Femur (tissue), 1 donor: ENCODE data around the gene OR8D4.
"Not testable (repeated sequence)": the region's sequence is repeated elsewhere in the genome, so short reads cannot be mapped to it uniquely, and the experiment has no call there.

Experiments
- DNase-seq: peaks from one replicate; pipeline ENCODE4 v3.0.0-alpha.2; 2017

The OR8D4 gene

DNA sequence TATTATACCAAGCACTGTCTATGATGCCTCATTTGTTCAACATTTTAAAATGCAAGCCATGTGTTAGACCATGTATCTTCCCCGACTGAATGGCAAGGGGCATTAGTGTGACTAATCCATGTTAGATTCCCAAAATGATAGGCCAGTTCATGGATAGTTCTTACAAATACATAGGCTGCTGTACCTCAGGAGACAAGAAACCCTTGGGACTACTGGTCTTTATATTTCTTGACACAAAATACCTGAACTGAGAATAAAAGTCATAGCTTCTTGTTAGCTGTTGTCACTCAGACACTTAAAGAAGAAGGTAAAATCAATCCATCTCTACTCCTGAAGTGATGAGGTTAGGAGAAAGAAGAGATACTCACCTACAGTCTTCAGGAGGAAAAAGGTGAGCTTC is at the start of gene OR8D4:
OR8D4 (plus strand) TSS at position 301 of the 400 bp plus-strand sequence. CDS start 4,265 bp downstream, outside the sequence.
- no peak for DNase-seq

DNA sequence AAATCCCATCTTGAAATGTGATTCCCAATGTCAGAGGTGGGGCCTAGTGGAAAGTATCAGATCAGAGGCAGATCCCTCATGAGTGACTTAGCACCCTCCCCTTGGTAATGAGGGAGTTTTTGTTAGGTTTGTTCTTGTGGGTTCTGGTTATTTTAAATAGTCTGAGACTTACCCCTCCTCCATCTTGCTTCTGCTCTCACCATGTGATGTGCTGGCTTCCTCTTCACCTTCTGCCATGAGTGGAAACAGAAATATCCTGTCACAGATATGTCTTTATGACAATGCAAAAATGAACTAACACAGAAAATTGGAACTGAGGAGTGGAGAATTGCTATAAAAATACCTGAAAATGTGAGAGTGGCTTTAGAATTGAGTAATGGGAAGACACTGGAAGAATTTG is 49.6 kb upstream of the OR8D4 start:
- no peak for DNase-seq

DNA sequence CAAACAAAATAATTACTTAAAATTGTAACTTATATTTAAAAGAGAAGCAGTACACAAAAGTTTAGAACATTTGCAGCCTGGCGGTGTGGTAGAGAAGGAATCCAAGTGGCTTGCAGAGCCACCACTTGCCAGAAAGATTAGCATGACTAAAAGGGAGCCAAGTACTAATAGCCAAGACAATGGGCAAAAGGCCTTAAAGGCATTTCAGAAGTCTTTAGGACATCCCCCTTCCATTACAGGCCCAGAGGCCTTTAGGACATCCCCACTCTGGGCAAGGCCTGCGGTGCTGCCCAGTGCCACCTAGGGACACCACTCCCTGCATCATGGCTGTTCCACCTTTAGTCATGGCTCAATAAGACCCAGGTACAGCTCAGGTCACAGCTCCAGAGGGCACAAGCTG is 48.9 kb upstream of the OR8D4 start:
- no peak for DNase-seq

DNA sequence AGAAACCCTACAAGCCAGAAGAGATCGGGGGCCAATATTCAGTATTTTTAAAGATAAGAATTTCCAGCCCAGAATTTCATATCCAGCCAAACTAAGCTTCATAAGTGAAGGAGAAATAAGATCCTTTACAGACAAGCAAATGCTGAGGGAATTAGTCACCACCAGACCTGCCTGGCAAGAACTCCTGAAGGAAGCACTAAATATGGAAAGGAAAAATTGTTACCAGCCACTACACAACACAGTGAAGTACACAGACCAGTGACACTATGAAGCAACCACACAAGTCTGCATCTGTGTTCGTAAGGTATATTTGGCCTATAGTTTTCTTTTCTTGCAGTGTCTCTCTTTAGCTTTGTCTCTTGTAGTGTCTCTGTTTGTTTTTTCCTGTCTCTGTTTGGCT is 45.5 kb upstream of the OR8D4 start:
- DNase-seq, result no peak

DNA sequence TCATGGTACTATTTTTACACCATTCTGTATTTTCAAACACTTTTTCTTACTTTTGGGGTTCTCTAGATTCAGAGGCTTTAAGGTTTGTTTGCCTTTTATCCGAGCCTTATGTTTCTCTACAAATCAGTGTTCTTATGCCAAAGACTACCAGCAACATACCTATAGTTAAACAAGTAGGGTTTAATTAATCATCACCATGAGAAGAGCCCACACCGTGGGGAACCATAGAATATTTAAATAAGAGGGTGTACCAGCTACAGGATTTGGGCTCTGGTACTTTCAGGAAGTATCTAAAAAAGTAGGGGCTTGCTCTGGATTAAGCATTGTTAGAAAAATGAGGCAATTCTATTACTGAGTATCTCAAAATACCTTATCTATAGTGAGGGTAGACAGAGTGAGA is 42.2 kb upstream of the OR8D4 start:
- DNase-seq, result no peak

DNA sequence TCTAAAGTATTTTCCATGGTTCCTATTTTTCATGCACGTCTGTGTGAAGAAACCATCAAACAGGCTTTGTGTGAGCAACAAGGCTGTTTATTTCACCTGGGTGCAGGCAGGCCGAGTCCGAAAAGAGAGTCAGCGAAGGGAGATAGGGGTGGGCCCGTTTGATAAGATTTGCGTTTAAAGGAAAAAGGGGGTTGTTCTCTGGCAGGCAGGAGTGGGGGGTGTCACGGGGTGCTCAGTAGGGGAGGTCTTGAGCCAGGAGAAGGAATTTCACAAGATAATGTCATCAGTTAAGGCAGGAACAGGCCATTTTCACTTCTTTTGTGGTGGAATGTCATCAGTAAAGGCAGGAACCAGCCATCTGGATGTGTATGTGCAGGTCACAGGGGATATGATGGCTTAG is 36.7 kb upstream of the OR8D4 start:
- not testable (repeated sequence) for DNase-seq

DNA sequence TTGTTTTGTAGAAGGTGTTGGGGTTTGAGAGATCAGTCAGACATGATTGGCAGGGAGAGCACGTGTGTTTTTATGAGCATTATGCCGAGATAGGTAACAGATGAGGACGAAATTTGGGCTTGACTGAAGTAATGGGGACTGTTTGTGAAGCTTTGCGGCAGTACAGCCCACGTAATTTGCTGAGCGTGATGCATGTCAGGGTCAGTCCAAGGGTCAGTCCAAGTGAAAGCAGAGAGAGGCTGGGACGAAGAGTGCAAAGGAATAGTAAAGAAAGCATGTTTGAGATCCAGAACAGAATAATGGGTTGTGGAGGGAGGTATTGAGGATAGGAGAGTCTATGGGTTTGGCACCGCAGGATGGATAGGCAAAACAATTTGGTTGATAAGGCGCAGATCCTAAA is 34.2 kb upstream of the OR8D4 start:
- not testable (repeated sequence) for DNase-seq

DNA sequence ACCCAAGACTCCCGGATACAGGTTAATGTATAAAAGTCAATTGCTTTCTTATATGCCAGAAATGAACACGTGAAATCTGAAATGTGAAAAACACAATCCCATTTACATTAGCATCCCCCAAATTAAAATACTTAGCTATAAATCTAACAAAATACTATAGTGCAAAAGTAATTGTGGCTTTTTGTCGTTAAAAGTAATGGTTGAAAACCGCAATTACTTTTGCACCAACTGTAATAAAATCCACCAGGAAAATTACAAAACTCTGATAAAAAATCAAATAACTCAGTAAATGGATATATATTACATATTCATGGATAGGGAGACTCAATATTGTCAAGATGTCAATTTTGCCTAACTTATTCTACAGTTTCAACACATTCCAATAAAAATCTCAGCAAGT is 21.1 kb upstream of the OR8D4 start:
- DNase-seq, result no peak

DNA sequence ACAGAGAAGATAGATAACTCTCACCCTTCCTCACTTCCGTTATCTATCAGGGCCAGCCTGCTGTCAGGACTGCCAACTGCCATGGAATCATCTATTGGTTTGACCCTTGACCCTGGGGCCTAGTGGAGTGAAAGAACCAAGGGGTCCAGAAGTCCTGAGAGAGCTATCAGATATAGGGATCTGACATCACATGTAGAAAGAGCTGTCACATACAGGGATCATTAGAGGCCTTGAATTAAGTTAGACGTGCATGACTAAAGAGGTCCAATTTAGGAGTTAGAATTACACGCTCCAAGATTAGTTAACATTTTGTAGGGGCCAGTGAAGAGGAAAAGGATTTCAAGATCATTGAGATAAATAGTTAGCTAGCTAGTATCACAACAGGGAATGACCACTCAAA is 16.4 kb upstream of the OR8D4 start, which contains the start of gene TMEM225:
TMEM225 (minus strand) TSS at position 101 of the 400 bp plus-strand sequence. CDS start 245 bp downstream, outside the sequence.
- DNase-seq, result no peak

DNA sequence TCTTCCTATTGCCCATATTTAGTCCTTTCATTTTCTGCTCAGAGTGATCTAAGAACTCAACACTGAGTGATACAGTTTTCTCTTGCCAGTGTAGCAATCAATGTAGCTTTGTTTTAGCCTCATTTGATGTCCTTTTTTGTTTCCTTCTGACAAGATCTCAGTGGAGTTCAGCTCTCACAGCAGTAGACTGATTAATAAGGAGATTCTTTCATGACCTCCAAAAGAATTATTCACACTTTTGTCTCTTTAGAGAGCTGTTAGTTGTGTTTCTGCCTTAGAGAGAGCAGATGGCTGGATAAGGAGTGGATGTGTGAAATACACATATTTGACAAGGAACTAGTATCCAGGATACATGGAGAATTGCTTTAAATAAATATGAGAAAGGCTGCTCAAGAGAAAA is 9.9 kb upstream of the OR8D4 start:
- DNase-seq, result no peak

DNA sequence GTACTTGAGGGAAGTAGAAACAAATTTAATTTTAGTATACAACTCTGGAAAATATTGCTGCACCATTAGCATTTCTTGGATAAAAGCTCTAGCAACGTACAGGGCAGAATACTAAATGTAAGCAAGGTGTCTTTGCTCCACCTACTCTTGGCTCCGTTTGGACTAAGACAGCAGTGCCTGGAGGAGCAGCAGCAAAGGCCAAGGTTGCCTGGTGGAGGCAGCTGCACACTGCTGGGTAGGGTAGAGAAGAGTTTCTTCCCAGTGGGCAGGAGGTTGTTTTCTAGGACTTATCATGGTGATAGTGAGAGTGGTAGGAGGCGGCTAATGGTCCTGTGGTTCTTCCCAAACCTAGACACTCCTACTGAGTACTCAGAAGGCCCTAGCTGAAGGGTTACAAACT is 2.2 kb upstream of the OR8D4 start:
- no peak for DNase-seq

DNA sequence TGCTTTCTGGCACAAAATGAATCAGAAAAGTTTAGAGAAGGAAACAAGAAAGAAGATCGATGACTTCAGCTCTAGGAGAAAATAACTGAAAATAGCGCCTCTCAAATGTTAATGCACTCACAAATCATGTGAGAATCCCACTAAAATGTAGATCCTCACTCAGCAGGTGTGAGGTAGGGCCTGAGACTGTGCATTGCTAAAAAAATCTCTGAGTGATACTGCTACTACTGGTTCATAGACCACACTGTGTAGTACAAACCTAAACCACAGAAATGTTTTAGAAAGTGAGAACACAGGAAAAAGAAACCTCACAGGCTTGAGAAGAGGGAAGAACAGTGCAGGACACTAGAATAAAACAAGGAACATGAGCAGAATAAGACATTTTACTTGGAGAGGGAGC is 2.0 kb downstream of the OR8D4 start:
- no peak for DNase-seq

DNA sequence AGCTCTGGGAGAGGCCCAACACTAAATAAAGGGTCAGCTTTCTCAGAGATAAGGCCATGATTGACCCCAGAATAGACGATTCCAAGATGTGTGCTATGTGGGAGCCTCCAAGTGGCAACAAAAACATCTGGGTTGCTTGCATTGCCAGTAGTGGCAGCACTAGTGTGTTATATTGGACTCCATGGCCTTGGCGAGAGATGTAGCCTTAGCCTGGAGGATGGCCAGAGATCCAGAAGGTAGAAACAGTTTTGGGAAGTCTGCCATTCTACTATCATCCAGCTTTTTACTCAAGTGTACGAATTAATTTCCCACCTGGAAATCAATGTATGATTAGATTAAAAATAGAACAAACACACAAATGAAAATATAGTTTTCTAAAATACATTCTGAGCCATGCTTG is 3.0 kb downstream of the OR8D4 start:
- no peak for DNase-seq

DNA sequence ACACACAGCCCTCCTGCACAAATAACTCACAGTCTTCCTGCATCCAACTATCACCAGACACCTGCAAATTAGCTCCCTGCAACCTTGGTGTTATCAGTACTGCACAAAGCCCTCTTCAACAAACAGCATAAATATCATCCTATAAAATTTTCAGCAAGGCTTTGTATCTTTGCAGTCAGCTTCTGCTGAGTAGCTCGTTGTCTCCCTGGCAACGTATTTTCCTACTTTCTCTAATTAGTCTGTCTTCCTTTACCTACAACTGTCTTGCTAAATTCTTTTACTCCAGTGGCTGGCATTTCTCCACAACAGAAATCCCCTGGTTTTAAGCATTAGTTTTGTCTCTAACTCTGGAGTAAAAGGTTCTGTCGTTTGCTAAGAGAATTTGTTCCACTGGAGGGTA is 3.9 kb downstream of the OR8D4 start:
- DNase-seq, result no peak

DNA sequence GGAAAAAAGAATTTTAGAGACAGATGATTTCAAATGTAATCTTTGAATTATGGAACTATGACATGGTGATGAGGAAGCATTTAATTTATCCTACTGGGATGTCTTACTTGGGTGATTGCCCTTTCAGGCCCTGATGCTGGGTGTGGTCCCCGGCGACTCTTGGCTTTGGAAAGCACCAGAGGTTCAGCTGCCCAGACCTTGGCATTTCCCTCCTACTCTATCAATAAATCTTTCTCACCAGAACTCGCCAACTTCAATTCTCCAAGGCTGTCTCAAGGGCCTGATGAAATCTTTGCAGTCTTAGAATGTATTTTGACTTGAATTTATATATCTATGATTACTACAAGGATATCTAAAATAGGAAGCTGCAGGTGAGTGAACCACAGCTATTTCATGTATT is 19.0 kb downstream of the OR8D4 start:
- no peak for DNase-seq

DNA sequence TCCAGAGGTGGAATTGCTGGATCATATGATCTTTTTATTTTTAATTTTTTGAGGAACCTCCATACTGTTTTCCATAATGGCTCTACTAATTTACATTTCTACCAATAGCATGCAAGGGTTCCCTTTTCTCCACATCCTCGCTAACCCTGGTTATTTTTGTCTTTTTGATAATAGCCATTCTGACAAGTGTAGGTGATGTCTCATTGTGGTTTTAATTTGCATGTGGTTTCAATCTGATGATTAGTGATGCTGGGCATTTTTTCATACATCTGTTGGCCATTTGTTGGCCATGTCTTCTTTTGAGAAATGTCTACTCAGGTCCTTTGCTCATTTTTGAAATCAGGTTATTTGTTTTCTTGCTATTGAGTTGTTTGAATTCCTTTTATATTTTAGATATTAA is 22.1 kb downstream of the OR8D4 start:
- DNase-seq, result no peak

DNA sequence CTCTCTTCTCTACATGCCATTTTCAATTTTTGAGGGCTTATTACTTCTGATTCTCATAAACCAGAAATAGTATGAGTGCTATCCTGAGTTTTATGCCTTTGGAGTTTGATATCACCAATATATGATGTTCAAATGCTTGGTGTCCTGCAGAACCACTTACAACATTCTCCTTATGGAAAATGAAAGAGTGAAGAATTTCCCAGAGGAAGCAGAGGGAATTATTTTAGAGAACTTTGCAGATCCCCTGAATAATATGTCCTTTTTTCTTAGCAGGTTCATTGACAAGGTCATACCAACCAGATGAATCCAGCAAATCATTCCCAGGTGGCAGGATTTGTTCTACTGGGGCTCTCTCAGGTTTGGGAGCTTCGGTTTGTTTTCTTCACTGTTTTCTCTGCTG is 37.4 kb downstream of the OR8D4 start, which contains the start of gene OR4D5:
OR4D5 (plus strand) TSS at position 301 of the 400 bp plus-strand sequence; CDS start at position 301, 0 bp downstream.
- DNase-seq, result no peak

DNA sequence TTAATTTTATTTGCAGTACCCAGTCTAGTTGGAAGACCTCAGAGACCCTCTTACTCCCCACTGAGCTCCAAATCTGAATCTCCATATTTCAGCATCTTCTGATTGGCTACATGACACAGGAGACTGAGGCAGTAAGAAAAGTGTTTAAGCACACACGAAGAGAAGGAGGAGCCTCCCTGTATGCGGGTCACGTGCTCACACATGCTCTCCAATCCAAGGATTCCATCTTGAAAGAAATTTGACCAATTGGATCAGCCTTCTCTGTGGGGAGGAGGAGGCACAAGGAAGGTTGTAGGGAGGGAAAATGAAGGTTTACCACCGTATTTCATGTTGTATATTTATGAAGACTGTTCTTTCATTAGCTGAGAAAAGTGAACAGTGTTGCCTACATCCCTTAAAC is 40.4 kb downstream of the OR8D4 start:
- DNase-seq, result no peak

DNA sequence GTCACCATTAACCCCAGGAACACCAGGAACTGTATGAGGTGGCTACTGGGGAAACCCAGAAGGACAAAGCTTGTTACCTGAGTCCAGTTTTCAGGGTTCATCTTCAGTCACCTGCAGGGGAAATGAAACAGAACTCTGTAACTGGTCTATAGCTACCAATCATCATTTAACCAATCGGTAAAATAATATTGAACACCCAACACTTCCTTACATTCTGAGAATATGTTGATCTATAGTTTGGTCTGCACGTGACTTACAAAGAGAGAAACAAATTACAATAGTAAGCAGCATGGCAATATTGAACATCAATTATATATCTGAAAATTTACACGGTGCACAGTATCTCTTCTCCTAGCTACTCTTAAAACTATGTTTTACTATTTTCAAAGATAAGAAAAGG is 41.8 kb downstream of the OR8D4 start, which contains the start of gene OR6T1:
OR6T1 (minus strand) TSS at position 101 of the 400 bp plus-strand sequence; CDS start at position 101, 0 bp downstream.
- no peak for DNase-seq

DNA sequence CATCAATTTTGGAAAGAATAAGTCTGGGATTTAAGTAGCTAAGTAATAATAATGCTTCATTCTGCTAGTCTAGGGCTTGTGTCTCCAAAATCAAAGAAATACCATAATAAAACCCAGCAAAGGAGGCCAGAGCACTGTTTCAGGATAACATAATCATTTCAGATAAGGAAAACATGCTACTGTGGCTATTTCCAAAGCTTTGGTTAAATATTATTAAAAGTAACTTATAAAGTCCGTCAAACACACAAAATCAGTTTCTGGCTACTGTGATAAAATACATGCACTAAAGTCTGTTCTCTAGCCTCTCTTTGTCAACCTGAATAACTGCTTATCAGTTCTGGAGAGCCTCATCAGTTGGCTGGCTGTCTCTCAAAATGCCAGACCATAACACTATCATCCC is 43.2 kb downstream of the OR8D4 start:
- no peak for DNase-seq

DNA sequence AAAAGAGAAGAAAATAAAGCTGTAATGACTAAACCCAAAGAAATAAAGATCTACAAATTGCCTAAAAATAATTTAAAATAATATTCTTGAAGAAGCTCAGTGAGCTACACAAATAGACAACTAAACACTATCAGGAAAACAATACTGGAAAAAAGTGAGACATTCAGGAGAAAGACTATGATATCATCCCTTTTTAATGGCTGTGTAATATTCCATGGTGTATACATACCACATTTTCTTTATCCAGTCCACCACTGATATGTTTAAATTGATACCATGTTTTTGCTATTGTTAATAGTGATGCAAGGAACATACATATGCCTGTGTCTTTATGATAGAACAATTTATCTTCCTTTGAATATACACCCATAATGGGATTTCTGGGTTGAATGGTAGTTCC is 54.8 kb downstream of the OR8D4 start:
- no peak for DNase-seq
